CD4-positive, alpha-beta T cell treated with Interleukin-2 at 100 ng/mL for 4 hours (primary cell): ENCODE measurements around the gene PC.
"Not testable (repeated sequence)": the region's sequence is repeated elsewhere in the genome, so short reads cannot be mapped to it uniquely, and the experiment has no call there.

ENCODE experiments used
- DNase-seq: peaks from one replicate; pipeline ENCODE4 v3.0.0-alpha.2; 2020; ENCODE audit warnings: low spot score

The PC gene

GRCh38 chr11:66981976-66982578 is 23.9 kb upstream of the PC start:
- DNase-seq: no peak

DNA sequence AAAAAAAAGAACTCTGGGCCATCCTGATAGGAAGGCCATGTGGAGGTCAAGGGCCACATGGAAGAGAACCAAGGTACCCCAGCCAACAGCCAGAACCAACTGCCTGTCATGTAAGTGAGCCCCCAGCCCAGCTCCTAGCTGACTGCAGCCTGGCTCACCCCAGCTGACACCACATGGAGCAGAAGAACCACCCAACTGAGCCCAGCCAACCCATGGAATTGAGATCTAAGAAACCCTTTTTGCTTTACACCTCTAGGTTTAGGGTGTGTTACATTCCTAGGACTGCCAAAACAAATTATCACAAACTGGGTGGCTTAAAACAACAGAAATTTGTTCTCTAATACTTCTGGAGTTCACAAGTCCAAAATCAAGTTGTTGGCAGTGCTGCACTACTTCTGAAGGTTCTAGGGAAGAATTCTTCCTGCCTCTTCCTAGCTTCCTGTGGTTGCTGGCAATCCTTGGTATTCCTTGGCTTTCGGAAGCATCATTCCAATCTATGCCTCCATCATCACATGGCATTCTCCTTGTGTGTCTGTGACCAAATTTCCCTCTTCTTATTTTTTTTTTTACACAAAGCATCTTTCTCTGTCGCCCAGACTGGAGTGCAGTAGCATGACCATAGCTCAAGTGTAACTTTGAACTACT is 21.3 kb upstream of the PC start:
- no peak for DNase-seq

DNA sequence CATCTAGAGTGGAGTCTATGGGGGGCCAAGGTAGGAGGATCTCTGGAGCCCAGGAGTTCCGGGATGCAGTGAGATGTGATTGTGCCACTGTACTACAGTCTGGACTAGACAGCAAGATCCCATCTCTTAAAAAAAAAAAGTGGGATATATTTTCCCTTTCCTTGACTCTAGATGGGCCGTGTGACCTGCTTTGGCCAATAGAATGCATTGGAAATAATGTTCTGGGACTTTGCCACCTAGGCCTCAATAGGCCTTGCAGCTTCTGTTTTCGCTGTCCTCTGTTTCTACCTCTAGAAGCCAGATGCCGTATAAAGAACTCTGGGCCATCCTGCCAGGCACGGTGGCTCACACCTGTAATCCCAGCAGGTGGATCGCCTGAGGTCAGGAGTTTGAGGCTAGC is 20.5 kb upstream of the PC start:
- no peak for DNase-seq

DNA sequence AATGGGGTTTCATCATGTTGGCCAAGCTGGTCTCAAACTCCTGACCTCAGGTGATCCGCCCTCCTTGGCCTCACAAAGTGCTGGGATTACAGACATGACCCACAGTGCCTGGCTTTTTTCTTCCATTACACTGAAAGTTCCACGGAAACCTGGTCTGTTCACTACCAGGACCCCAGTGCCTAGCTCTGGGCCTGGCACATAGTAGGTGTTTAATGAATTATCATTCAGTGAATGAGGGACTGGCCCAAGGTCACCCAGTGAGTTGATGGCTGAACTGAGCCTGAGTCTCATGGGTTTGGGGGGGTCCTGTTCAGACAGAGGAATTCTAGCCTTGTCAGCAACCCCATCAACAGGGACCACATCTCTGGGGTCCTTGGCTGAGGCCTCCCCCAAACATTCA is 20.0 kb upstream of the PC start:
- no peak for DNase-seq

DNA sequence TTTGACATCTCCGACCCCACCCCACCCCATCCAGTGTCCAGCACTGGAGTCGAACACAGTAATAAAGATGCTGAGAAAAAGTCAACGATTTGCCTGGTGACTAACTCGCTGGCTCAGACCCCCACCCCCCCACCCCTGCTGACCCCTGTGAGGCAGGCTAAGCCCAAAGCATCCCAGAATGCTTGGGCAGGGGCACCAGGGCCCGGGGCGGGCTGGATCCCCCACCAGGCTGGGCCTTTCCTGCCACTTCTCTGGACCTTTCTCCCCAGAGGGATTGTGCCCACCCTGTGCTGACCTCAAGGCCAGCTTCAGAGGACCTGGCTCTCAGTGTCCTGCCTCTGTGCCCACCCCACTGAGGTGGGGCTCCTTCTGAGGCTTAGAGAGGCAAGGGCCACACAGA is 18.7 kb upstream of the PC start:
- no peak for DNase-seq

DNA sequence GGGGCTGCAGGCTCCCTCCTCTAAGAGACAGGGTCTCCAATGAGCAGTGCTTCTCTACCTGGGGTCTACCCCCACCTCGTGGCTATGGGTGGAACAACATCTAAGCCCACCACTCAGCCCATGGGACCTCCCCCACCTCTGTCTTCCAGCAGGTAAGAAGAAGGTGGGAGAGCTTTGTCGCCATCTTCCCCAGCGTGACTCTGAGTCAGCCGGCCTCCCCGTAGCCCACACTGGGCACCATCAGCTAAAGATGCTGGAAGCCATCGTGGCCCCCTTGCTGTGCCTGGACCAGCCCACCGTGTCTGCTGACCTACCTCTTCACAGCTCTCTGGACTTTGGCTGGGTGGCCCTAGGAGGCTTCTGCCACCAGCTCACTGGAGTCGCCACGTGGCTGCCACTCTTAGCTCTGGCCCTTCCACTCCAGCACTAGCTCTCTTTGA is 17.9 kb upstream of the PC start:
- DNase-seq: no peak

DNA sequence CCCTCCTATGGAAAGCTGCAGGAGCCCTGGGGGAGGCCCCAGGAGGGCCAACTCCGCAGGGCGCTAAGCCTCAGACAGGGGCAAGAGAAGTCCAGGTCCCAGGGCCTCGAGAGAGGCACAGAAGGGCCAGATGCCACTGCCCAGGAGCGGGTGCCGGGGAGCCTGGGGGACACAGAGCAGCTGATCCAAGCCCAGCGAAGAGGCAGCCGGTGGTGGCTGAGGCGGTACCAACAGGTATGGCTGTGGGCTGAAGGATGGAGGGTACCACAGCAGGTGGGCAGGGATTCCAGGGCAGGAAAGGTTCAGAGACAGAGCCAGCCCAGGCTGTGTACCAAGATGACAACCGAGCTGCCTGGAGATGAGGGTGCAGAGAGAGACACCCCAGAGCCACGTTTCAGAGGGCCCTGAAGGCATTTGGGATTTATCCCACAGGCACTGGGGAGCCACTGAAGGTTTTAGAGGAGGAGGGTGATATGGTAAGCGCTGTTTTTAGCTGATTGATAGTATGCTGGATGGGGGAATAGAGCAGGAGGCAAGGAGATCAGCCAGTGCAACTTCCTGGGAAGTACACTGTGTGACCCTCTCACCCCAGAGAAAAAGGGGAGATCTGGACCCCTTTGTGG is 17.3 kb upstream of the PC start:
- no peak for DNase-seq

DNA sequence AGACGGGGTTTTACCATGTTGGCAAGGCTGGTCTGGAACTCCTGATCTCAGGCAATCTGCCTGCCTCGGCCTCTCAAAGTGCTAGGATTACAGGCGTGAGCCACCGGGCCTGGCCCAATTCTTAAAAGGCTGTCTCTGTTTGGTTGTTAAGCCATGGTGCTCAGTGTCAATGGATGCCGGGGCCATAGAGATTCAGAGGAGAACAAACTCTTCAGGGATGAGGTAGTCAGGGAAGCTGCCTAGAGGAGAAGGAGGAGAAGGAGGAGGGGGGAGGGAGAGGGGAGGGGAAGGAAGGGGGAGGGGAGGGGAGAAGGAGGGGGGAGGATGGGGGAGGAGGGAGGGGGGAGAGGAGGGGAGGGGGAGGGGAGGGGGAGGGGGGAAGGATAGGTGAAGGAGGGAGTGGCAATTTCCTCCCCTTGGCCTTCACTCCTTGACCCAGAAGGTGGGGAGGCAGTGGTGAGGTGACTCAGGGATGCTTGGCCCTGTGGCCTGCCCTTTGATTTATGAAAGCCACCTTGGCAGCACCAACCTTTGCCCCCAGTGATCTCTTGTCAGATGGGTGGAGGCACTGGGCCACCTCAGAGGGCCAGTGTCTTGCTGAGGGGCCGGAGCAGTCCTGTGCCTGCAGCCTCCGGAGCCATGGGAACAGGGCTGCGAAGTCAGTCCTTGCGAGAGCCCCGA is 16.7 kb upstream of the PC start, which contains the start of gene C11orf86:
TSS of gene C11orf86 (plus strand) at position 581 of the 681 bp plus-strand sequence. CDS start at position 640, 59 bp downstream.
- DNase-seq: no peak

- no peak for DNase-seq
Observed at GRCh38 chr11:66973956-66974580, 15.9 kb upstream of the PC start.

GRCh38 chr11:66971488-66971887 is 13.3 kb upstream of the PC start:
- no peak for DNase-seq

GRCh38 chr11:66970807-66971442 is 12.7 kb upstream of the PC start:
- DNase-seq: no peak

DNA sequence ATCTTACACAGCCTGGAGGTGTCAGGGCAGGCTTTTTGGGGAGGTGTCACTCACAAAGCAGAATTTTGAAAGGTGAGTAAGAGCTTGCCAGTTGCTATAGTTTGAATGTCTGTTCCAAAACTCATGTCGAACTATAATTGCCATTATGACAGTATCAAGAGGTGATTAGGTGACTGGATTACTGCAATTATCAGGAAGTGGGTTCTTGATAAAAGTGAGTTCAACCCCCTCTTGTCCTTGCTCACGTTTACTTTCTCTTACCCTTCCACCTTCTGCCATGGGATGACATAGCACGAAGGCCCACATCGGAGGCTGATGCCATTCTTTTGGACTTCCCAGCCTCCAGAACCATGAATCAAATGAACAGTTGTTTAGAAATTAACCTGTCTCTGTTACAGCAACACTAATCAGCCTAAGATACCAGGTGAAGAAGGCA is 12.2 kb upstream of the PC start:
- no peak for DNase-seq

- no peak for DNase-seq
Observed at GRCh38 chr11:66969584-66970225, 11.5 kb upstream of the PC start.

DNA sequence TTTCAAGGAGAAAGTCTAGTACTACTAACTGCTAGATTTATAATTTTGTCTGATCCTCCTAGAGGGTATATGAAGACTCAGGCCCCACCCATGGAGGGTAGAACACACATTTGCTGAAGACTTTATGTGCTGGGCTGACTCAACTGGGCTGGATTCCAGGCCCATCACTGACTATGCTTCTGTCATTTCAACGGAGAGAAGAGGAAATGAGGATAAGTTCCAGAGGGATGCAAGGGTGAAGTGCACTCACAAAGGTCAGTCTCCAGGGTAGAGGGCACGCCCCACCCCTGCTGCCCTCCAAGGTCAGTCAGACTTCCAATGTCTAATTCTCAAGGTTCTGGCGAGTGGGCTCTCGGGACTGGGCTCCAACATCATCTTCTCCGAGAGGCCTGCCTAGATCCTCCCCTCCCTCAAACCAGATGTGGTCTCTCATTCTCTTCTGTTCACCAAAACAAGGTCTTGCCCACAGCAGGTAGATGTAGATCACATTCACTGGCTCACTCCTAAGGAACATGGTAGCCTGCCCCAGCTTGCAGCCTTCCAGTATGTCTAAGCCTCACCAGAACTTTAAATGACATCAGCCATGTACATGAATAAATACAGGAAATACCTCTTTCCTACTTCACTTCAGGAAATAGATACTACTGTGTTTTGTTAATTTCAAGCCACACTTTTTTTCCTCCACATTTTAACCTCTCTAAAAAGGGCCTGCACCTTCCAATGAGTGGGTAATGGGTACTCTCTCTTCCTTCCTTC is 9.7 kb upstream of the PC start:
- DNase-seq: no peak

- DNase-seq: no peak
Observed at GRCh38 chr11:66966351-66966750, 8.2 kb upstream of the PC start.

DNA sequence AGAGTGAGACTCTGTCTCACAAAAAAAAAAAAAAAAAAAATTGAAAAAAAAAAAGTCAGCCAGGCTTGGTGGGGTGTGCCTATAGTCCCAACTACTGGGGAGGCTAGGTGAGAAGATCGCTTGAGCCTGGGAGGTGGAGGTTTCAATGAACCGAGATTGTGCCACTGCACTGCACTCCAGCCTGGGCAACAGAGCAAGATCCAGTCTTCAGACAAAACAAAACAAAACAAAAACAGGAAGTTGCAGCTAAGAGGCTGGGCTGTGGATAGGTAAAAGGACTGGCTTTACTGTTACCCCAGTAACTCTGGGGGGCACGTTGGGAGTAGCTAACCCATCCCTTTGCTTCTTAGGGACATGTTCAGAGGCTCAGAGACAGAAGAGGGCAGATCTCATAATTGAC is 6.3 kb upstream of the PC start:
- no peak for DNase-seq

DNA sequence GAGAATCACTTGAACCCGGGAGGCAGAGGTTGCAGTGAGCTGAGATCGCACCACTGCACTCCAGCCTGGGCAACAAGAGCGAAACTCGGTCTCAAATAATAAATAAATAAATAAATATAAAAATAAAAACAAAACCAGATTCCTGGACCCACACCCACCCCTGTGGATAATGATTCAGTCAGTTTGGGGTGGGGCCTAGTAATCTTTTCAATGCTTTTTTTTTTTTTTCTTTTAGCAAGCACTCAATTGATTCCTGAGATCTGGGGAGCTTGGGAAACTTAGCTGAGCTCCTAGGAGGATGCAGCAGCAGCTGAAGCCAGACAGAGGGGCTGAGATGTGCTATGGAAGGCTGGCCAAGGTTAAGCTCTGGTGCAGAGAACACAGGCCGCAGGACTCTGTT is 4.6 kb upstream of the PC start:
- DNase-seq: no peak

DNA sequence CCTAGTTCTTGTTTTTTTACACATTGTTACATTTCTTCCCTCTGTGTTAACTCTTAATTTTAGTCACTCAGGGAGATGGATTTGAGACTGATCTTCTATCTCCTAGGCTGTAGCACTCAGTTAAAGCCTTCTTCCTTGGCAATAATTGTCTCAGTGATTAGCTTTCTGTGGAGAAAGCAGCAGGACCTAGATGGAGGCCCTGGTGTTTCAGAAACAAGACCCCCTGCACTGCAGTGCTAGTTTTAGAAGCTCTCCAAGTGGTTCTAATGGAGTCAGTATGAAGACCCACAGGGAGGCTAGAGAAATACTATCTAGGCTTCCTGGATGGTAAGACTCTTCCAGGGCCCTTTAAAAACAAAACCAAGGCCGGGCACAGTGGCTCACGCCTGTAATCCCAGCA is 4.1 kb upstream of the PC start:
- no peak for DNase-seq

DNA sequence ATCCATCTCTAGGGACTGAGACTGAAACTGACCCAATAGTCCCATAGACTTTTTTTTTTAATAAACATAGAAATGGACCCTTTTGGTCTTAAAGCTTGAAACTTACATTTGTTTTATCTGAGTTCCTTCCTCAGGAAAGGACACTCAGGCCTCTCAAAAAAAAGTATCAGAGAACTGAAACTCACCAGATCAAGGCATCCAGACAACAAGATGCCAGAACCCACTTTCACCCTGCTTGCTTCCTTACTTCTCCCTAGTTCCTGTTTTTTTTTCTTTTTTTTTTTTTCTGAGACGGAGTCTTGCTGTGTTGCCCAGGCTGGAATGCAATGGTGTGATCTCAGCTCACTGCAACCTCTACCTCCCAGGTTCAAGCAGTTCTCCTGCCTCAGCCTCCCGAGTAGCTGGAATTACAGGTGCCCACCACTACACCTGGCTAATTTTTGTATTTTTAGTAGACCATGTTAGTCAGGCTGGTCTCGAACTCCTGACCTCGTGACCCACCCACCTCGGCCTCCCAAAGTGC is 3.6 kb upstream of the PC start:
- not testable (repeated sequence) for DNase-seq

- DNase-seq: no peak
Observed at GRCh38 chr11:66958956-66959274, 732 bp upstream of the PC start.

DNA sequence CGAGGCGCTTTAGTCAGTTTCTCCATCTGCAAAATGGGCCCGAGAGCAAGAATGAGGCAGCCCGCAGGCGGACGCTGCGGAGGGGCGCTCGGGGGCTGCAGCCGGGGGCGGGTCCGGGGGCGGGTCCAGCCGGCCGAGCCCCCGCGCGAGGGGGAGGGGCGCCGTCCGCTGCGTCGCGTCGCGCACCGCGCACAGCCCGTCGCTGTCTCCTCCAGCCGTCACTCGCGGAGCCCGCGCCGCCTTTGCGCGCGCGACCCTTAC is 282 bp downstream of the PC start:
- no peak for DNase-seq
